Vagina (tissue), 2 donors: ENCODE results near the gene NPY5R.

Experiments used
- POLR2A ChIP-seq, 2 donors: fragments of 450-650 bp; IDR thresholded peaks; one replicate each; pipeline ENCODE4 v1.6.1; 2017; ENCODE audit warnings: antibody characterized with exemption in 2 of 2, mild to moderate bottlenecking in 2 of 2, moderate library complexity in 2 of 2
- TF ChIP-seq, protein P1 (sequence below), 3 experiments: fragments of 450-650 bp in 2 of 3; fragments of 200-600 bp in 1 of 3; sonication (generic) in 1 of 3; IDR thresholded peaks; one replicate each; pipeline ENCODE4 v1.5.1; 2017 to 2019; ENCODE audit warnings: antibody characterized with exemption in 3 of 3, mild to moderate bottlenecking in 2 of 3, moderate library complexity in 2 of 3

GRCh38 chr4:163309466-163309865 is 34.2 kb upstream of the NPY5R start:
- TF ChIP-seq, protein P1, sequence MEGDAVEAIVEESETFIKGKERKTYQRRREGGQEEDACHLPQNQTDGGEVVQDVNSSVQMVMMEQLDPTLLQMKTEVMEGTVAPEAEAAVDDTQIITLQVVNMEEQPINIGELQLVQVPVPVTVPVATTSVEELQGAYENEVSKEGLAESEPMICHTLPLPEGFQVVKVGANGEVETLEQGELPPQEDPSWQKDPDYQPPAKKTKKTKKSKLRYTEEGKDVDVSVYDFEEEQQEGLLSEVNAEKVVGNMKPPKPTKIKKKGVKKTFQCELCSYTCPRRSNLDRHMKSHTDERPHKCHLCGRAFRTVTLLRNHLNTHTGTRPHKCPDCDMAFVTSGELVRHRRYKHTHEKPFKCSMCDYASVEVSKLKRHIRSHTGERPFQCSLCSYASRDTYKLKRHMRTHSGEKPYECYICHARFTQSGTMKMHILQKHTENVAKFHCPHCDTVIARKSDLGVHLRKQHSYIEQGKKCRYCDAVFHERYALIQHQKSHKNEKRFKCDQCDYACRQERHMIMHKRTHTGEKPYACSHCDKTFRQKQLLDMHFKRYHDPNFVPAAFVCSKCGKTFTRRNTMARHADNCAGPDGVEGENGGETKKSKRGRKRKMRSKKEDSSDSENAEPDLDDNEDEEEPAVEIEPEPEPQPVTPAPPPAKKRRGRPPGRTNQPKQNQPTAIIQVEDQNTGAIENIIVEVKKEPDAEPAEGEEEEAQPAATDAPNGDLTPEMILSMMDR (IDR thresholded peaks at IDR 0.05), result no peak
- TF ChIP-seq POLR2A (IDR thresholded peaks at IDR 0.05), result no peak
